ENCODE measurements around the gene FKBP9.
"Not testable (repeated sequence)": the region's sequence is repeated elsewhere in the genome, so short reads cannot be mapped to it uniquely, and the experiment has no call there.

The FKBP9 gene

DNA sequence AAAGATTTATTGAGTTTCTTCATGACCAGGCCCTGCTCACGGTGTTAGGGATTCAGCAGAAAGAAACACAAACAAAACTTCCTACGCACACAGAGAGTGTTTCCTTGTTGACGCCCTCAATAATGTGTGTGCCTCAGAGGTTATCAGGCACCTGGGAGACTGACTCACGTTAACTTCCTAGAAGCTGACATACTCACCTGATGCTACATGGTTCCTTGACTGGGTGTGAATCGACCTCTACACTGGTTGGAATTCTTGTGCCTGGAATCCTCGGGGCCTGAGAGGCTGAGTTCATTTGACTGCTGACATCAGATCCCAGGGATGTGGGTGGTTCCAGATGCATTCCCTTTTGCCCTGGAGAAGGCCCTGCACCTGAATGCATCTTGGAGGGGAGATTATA is 35.5 kb downstream of the FKBP9 start:
- not testable (repeated sequence) for H3K4me3 ChIP-seq (ENCODE audit: control insufficient read depth, low read depth, low read length); DNase-seq (ENCODE audit: low read depth)

DNA sequence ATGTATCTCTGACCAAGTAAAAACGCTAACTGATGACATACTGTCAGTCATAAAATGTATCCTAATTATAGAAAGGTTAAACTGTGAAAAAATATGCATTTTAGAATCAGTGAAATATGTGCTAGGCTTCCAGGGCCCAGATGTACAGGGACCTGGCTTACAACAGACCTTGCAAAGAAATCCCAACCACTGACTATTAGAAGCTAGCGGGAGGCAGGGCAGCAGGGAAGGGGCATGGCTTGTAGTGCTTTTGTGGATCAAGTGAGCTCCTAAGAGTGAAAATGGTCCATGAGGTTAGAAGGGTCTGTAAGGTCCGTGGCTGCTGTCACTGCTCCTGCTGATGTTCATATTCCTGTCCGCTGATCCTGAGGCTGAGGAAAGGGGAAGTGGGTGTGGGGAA is 40.7 kb downstream of the FKBP9 start:
- H3K4me3 ChIP-seq (ENCODE audit: control insufficient read depth, low read depth, low read length) = not testable (repeated sequence)
- DNase-seq (ENCODE audit: low read depth) = peak; percentile 7

DNA sequence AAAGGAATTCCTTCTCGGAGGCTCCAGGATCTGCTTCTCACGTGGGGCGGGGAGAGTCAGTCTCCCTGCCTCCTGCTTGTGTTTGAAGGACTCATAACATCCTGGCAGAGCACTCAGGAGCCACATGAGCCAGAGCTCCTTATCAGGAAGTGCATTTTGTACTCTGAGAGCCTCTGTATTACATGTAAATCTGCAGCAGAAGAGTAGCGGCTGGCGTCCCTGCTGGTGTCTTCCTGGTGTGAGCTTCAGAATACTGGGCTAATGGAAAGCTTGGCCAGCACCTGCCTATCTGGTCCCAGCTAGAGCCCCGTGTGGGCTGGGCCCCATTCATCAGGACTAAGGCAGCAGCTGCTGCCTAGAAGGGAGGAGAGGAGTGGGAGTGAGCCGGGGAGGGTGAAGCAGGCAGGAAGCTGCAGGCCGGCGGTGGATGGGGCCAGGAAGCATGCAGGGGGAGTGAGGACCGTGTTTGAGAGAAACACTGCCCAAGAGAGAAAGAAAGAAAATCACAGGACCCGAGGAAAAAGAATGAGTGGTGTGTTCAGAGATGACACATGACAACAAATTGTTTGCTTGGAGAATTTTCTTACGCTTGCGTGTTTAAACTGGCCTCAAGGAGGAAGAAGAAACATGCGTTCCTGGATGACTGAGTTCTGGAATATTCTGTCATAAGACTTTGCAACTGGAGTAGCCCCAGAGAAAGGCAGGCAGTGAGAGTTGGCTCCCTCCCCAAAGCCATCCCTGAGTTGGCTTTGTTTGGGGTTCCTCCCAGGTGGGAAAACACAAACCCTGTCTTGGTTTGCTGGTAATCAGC is 41.3 kb downstream of the FKBP9 start:
- H3K4me3 ChIP-seq (ENCODE audit: control insufficient read depth, low read depth, low read length) = not testable (repeated sequence)
- peak; percentile 80 for DNase-seq (ENCODE audit: low read depth)

DNA sequence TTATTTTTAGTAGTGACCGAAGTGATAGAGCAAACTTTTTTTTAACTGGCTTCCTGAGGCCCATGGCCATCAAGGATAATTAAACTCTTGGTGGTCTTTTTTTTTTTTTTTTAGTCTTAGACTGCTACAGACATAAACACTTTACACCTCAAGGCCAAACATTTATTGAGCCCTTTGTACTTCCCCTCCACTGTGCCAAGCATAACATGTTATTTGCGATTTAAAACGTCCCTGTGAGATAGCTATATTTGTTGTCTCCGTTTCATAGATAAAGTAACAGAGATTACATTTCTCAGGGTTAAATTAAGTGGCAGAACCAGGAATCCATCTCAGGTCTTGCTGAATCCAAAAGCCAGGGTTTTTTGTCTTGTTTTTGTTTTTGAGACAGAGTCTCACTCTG is 42.1 kb downstream of the FKBP9 start:
- not testable (repeated sequence) for H3K4me3 ChIP-seq (ENCODE audit: control insufficient read depth, low read depth, low read length); DNase-seq (ENCODE audit: low read depth)

DNA sequence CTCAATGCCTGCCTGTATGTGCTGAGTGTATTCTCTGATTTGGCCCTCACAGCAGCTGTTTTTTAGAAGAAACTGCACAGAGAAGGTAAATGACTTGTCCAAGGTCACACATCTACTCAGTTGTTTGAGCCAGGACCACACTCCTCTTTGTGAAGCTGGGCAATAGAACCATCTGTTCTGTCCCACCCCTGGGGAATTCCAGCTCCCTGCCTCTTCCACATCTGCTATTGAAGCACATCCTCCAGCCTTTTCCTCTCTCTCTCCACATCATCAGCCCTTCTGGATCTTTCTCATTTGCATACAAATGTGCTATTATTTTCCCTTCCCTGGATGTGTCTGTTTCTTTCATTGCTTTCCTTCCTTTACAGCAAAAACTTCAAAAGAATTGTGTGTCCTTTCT is 45.9 kb downstream of the FKBP9 start:
- DNase-seq (ENCODE audit: low read depth); H3K4me3 ChIP-seq (ENCODE audit: control insufficient read depth, low read depth, low read length): not testable (repeated sequence)

DNA sequence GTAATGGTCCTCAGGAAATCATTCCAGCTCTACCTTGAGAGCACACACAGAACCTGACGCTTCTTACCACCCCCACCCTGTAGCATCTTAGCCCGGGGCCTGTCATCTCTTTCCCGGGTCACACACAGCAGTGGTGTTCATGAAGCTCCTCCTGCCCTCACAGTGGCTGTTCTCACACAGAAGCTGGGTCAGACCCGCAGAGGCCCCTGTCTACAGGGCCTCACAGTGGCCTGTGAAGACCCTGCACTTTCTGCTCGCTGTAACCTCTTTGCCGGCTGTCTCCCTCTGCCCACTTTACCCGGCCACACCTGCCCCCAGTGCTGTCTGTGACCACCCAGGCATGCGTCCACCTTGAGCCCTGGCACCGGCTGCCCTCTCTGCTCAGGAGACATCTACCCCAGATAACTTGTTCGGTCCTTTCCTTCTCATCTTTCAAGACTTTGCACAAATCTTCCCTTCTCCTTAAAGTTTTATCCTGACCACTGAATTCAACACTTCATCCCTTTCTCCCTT is 46.9 kb downstream of the FKBP9 start:
- not testable (repeated sequence) for DNase-seq (ENCODE audit: low read depth); H3K4me3 ChIP-seq (ENCODE audit: control insufficient read depth, low read depth, low read length)

DNA sequence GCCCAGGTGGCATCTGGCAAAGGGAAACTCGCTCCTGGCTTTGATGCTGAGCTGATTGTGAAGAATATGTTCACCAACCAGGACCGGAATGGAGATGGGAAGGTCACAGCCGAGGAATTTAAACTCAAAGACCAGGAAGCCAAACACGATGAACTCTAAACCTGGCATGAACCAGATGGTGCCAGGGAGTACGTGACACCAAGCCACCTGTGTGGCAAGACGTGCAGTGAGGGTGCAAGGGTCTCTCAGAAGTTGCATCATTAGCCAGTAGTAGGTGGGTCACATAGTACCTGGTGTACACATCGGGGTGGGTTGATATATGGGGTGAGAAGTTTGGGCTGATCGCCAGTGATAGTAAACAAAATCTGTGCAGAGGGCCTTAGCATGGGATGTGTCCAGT is 48.0 kb downstream of the FKBP9 start:
- not testable (repeated sequence) for H3K4me3 ChIP-seq (ENCODE audit: control insufficient read depth, low read depth, low read length); DNase-seq (ENCODE audit: low read depth)

DNA sequence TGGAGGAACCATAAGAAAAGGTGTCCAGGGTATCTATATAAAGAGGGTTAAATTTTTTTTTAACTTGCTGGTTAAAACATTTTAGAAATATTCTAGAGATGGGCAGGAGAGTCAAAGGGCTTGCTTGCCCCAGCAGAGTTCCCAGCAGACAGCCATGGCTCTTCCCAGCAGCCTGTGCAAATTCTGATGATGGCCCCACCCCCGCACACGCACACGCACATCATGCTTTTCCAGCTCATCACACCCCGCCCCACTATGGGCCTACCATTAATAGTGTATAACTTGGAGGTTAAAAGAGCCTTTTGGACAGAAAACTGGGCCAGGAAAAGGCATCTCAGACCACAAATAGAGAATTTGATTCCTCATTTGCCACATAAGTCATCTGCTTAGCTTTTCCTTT is 48.5 kb downstream of the FKBP9 start:
- not testable (repeated sequence) for DNase-seq (ENCODE audit: low read depth); H3K4me3 ChIP-seq (ENCODE audit: control insufficient read depth, low read depth, low read length)

DNA sequence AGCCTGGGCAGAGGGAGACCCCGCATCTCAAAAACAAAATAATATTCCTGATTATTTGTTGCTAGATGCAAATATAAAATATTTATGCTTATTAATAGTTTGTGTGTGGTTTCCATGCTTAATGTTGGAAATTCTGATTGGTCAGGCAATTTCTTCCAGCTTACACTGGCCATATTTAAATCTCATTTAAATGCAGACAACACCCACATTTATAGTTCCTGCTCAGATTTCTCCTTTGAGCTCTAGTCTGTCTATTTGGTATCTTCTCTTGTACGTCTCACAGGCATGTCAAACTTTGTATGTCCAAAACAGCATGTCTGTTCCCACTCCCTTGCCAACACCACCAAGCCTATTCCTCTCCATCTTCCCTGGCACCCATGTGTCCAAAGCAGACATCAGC is 52.5 kb downstream of the FKBP9 start:
- DNase-seq (ENCODE audit: low read depth) = no peak
- TF ChIP-seq, protein P1, sequence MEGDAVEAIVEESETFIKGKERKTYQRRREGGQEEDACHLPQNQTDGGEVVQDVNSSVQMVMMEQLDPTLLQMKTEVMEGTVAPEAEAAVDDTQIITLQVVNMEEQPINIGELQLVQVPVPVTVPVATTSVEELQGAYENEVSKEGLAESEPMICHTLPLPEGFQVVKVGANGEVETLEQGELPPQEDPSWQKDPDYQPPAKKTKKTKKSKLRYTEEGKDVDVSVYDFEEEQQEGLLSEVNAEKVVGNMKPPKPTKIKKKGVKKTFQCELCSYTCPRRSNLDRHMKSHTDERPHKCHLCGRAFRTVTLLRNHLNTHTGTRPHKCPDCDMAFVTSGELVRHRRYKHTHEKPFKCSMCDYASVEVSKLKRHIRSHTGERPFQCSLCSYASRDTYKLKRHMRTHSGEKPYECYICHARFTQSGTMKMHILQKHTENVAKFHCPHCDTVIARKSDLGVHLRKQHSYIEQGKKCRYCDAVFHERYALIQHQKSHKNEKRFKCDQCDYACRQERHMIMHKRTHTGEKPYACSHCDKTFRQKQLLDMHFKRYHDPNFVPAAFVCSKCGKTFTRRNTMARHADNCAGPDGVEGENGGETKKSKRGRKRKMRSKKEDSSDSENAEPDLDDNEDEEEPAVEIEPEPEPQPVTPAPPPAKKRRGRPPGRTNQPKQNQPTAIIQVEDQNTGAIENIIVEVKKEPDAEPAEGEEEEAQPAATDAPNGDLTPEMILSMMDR (conservative IDR thresholded peaks at IDR 0.05; ENCODE audit: control insufficient read depth, insufficient read depth, low read depth, low read length) = no peak
- H3K4me3 ChIP-seq (ENCODE audit: control insufficient read depth, low read depth, low read length) = no peak overlapping the region

DNA sequence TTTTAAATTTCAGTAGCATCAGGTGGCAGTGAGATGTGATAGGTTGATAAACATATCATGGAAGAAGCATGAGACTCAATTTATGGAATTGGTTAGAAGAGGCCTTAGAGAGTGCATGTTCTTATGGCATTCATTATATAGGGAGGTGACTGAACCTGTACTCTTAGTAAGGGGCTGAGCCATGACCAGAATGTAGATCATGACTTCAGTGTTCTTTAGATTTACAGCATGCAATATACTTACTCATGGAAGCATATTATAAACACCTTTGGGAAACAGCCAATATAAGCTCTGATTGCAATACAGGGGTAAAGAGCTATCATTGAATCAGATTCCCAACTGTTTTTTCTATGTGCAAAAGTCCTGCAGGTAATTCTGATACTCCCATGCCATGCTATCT is 55.1 kb downstream of the FKBP9 start:
- TF ChIP-seq, protein P1 (conservative IDR thresholded peaks at IDR 0.05; ENCODE audit: control insufficient read depth, insufficient read depth, low read depth, low read length) = no peak
- DNase-seq (ENCODE audit: low read depth) = no peak
- H3K4me3 ChIP-seq (ENCODE audit: control insufficient read depth, low read depth, low read length) = no peak overlapping the region

DNA sequence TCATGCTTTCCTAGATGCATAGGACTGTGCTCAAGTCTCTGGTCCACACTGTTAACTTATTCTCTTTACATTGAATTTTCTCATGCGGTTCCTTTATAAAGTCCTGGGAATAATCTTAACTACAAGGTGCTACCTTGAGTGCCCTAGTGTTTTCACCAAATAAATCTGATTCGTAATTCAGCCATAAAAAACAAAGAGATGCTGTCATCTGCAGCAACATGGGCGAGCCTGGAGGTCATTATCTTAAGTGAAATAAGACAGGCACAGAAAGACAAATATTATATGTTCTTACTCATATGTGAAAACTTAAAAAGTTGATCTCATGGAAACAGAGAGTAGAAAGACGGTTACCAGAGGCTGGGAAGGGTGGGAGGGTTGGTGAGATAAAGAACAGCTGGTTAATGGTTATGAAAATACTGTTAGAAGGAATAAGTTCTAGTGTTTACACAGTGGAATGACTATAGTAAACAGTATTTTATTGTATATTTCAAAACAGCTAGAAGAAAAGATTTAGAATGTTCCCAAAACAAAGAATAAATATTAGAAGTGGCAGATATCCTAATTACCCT is 67.0 kb downstream of the FKBP9 start:
- no peak for DNase-seq (ENCODE audit: low read depth)
- TF ChIP-seq, protein P1 (conservative IDR thresholded peaks at IDR 0.05; ENCODE audit: control insufficient read depth, insufficient read depth, low read depth, low read length) = no peak

More for the DNA sequence above, 67.0 kb downstream of the FKBP9 start:
- no peak overlapping the region for H3K4me3 ChIP-seq (ENCODE audit: control insufficient read depth, low read depth, low read length)
